GM12865 (cell line): ENCODE data around the gene RAP1B.
A peak's percentile ranks its signal among the peaks of the same experiment; 100 is the strongest.

Experiments
- DNase-seq: peaks from one replicate; pipeline ENCODE4 v3.0.0; 2010; ENCODE audit warnings: low read depth
- H3K4me3 ChIP-seq: 2 replicates; pipeline ENCODE4 v1.5.1; 2011; ENCODE audit warnings: mild to moderate bottlenecking, low read depth, low read length, control low read depth
- CTCF ChIP-seq: IDR thresholded peaks from 2 replicates; pipeline ENCODE4 v1.5.1; 2011; ENCODE audit warnings: low read length, control low read depth, low read depth, inconsistent platforms; ENCODE audit not compliant: insufficient read depth; ENCODE audit errors: missing control alignments

Gene RAP1B

GRCh38 chr12:68589194-68589593 is 21.5 kb upstream of the RAP1B start:
- H3K4me3 ChIP-seq: no peak overlapping the region
- TF ChIP-seq CTCF: no peak
- no peak for DNase-seq

DNA sequence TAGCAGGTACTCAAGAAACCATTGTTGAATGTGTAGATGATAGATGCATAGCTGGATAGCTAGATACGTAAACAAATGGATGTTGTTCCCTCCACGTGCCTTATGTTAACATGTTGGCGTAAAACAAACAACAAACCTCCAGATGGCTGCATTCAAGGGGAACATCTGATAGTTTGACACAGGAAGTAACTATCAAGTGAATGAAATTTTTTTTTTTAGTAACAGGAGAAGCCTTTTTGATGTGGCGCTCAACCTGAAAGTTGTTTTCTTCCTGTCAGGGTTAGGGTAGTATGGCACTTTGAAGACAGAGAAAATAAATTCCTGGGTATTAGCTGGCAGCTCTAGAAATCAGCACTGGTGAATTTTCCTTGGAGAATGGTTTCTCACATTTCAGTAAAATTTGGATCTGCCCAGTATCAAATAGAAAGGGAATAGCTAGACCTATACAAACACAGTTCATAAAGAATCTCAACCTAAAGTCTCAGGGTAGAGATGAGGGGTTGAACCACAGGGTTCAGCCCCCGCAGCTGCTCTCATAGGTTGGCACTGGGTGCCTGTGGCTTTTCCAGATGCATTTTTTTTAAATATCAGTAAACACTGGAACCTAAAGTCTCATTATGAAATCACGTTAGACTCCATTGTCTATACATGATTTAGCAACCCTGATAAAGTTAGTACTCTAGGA is 18.8 kb upstream of the RAP1B start:
- H3K4me3 ChIP-seq: no peak overlapping the region
- no peak for TF ChIP-seq CTCF
- DNase-seq: peak; percentile 64

DNA sequence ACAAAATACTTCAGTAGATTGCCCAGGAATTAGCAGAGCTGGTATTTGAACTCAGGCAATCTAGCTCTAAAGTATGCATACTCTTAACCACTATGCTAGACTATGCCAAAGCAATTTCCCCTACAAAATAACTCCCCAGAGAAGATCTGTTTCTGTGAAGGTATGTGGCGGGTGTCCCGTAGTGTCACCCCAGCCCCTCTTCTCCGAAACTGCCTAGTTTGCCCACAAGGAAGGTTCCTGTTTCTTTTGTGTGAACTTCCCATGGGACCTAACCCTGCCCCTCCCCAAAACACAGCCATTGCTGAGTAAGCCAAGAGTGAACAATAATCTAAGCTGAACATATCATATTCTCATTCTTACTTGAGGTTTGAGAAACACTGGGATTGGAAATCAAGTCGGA is 15.5 kb upstream of the RAP1B start:
- no peak for DNase-seq
- no peak for TF ChIP-seq CTCF
- H3K4me3 ChIP-seq: no peak overlapping the region

DNA sequence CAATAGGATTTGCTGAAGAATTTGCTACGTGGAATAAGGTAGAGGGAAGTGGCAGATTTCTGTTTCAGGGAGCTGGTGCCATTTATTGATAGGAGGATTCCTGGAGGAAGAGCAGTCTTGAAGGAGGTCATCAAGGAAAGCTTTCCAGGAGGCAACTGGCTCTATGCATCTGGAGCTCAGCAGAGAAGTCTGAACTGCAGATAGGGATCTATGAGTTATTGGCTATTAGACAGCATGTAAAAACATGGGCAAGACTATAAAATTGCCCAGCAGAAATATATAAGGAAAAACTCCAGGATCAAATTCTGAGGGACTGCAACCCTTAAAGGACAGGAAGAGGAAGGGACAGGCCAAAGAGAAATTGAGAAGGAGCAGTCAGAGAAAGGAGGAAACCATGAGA is 8.9 kb upstream of the RAP1B start:
- H3K4me3 ChIP-seq: no peak overlapping the region
- DNase-seq: no peak
- TF ChIP-seq CTCF: no peak

GRCh38 chr12:68602720-68603119 is 8.0 kb upstream of the RAP1B start:
- TF ChIP-seq CTCF: no peak
- no peak overlapping the region for H3K4me3 ChIP-seq
- DNase-seq: no peak

DNA sequence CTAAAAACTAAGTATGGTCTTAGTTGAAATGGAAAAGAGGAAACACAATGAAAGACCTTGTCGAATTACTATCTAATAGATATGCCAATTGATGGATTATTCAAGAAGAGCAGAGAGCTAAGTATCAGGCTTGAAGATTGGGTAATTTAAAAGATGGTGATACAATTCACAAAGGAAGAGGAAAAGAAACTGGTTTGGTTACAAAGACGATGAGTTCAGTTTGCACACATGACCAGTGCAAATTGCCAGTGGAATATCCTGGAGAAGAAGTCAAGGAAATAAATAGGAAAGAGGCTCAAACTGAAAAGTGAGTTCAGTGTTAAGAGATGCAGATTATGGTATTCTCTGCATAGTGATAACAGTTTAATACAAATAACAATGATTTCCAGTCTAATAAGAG is 2.5 kb upstream of the RAP1B start:
- no peak overlapping the region for H3K4me3 ChIP-seq
- DNase-seq: no peak
- TF ChIP-seq CTCF: no peak

DNA sequence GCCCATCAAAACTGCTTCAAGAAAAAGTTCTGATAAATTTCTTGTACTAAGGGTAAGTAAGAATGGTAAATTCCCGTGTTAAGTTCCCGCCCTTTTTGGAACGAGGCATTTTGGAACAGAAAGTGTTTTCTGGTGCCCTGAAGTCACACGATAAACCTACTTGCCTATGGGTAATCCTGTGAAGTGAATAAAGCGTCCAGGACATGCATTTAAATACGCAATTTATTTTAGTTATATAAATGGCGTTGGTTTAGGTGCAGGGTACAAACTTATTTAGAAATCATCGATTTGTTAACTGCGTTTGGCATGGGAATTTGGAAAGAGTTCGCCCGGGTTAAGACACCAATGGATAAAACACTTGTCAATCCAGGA is 715 bp upstream of the RAP1B start:
- TF ChIP-seq CTCF: no peak
- peak overlapping the region; percentile 76 for H3K4me3 ChIP-seq
- DNase-seq: peak; percentile 55
